Measurements from ENCODE around the gene PLPPR1.

The PLPPR1 gene

GRCh38 chr9:101354765-101355708 lies 326.5 kb downstream of the PLPPR1 start:
- DNase-seq, result no peak

- DNase-seq, result no peak
Observed at GRCh38 chr9:101356619-101357018, 328.1 kb downstream of the PLPPR1 start.

- no peak for DNase-seq
Observed at GRCh38 chr9:101359679-101360078, 331.2 kb downstream of the PLPPR1 start.

GRCh38 chr9:101360647-101361046 lies 332.1 kb downstream of the PLPPR1 start:
- DNase-seq, result no peak

- no peak for DNase-seq
Observed at GRCh38 chr9:101362450-101362849, 333.9 kb downstream of the PLPPR1 start.

GRCh38 chr9:101365181-101365580 lies 336.7 kb downstream of the PLPPR1 start:
- no peak for DNase-seq

GRCh38 chr9:101366038-101366756 lies 337.7 kb downstream of the PLPPR1 start:
- DNase-seq, result no peak

- no peak for DNase-seq
Observed at GRCh38 chr9:101367323-101367722, 338.8 kb downstream of the PLPPR1 start.

GRCh38 chr9:101369286-101369685 lies 340.8 kb downstream of the PLPPR1 start:
- DNase-seq, result no peak

GRCh38 chr9:101369884-101370531 lies 341.5 kb downstream of the PLPPR1 start:
- DNase-seq, result no peak

- DNase-seq, result no peak
Observed at GRCh38 chr9:101371813-101372212, 343.3 kb downstream of the PLPPR1 start.

GRCh38 chr9:101372327-101373118 lies 344.0 kb downstream of the PLPPR1 start:
- DNase-seq, result no peak
